Parietal lobe (tissue), 1 donor: ENCODE data around the gene CRIP2. TPM values are rescaled to one million over a fixed set of nuclear protein-coding genes. Genes with fewer than 3 reads are reported as not detected.

Source experiments
- total RNA-seq: library from RNA; depleted of rRNA; stranded (reverse); fragments of >200 nt; gene quantifications from one replicate; pipeline ENCODE4 v1.2.3, GENCODE V29; 2014

Gene CRIP2, protein sequence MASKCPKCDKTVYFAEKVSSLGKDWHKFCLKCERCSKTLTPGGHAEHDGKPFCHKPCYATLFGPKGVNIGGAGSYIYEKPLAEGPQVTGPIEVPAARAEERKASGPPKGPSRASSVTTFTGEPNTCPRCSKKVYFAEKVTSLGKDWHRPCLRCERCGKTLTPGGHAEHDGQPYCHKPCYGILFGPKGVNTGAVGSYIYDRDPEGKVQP
- 104 TPM for total RNA-seq

DNA sequence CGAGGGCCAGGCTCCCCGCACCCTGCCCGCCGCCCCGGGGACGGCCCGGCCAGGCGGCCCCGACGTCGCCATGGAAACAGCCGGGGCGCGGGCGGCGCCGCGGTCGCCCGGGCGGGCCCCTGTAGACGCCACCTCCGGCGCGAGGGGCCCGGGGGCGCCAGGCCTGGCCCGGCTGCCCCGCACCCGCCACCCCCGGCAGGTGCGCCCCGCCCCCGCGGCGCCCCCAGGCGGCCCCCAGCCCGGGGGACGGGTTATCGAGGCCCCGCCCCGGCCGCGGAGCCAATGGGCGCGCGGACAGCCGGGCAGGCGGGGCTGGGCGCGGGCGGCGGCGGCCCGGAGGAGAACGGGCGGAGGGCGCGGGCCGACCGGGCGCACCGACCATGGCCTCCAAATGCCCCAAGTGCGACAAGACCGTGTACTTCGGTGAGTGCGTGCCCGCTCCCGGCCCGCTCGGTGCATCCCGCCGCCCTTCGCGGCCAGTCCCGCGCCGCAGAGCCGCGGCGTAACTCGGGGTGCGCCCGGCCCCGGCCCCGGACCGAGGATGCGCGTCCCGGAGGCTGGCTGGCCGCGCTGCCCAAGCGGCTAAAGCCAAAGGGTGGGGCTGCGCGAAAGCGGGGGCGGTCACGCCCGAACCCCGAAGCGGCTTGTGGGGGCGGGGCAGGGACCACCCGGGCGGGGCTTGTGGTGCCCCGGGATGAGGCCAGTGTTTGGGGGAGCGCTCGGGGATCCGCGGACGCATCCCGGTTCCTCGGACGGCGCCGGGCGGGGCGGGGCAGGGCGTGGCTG lies at the start of gene CRIP2:
TSS of gene CRIP2 (plus strand) at position 339 of the 786 bp plus-strand sequence. CDS start at position 381, 42 bp downstream.

GRCh38 chr14:105486163-105486973 lies 11.7 kb downstream of the CRIP2 start, which contains the start of gene CRIP1:
TSS of gene CRIP1 (plus strand) at chr14:105486886. CDS start at chr14:105487260, 374 bp downstream.

GRCh38 chr14:105490572-105491365 lies 16.1 kb downstream of the CRIP2 start, which contains the start of gene TEDC1:
TSS of gene TEDC1 (plus strand) at chr14:105491246. CDS start at chr14:105491376, 130 bp downstream.

DNA sequence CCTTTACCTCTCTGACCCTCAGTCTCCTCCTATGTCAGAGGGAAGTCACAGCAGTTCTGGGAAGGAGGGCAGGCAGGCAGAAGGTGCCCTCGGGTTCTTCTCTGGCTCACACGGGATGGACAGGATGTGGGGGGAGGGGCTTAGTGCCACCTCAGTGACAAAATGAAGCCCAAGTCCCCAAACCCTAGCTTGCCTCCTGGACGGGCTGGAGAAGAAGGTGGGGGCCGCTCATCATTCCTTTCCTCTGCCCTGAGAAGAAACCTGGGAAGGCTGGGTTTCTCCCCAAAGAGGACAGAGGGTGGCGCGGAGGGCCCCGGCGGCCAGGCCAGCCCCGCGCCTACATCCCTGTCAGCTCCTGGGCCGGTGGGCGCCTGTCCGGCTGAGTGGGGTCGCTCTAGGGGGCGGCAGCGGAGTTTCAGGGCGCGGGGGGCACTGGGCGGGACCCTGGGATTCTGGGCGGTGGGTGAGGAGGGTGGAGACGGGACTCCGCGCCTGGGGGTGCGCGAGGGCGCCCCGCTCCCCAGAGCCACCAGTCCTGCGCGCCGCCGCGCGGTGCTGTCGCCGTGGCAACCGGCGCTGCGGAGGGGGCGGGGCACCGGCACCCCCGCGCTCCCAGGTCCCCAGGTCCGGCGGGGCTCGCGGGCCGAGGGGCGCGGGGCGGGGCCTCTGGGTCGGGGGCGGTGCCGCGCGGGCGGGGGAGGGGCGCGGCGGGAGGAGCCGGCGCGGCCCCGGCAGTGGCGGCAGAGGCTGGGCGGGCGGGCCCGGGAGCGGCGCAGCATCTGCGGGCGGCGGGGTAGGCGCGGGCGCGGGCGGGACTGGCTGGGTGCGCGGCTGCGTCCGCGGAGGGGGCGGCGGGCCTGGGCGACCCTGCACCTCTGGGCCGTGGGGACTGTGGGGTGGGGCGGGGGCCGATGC lies 51.5 kb downstream of the CRIP2 start, which contains the start of gene TMEM121:
TSS of gene TMEM121 (plus strand) at position 723 of the 915 bp plus-strand sequence. CDS start 2,252 bp downstream, outside the sequence.

Other genes starting within 250 kb of the CRIP2 start
- gene BTBD6, start 226.3 kb upstream of the CRIP2 start, total RNA-seq, result 49.5 TPM
- 129 TPM for gene BRF1, start 173.8 kb upstream of the CRIP2 start, total RNA-seq
- gene PACS2, start 160.1 kb upstream of the CRIP2 start, total RNA-seq, result 168 TPM
- 0.94 TPM for gene TEX22, start 76.3 kb upstream of the CRIP2 start, total RNA-seq
- gene MTA1, start 55.0 kb upstream of the CRIP2 start, total RNA-seq, result 97.7 TPM
- gene CRIP1, start 12.1 kb downstream of the CRIP2 start, total RNA-seq, result 1.6 TPM
- gene TEDC1, start 16.4 kb downstream of the CRIP2 start, total RNA-seq, result 9.1 TPM
- 22.2 TPM for gene TMEM121, start 51.8 kb downstream of the CRIP2 start, total RNA-seq